ENCODE data around the gene P2RY12. TPM values are rescaled to one million over a fixed set of nuclear protein-coding genes. Genes with fewer than 3 reads are reported as not detected.
"Not testable (repeated sequence)": the region's sequence is repeated elsewhere in the genome, so short reads cannot be mapped to it uniquely, and the experiment has no call there.

P2RY12 gene
- total RNA-seq, 2 donors from 2014 or later = 0.78 TPM; not detected in 1

DNA sequence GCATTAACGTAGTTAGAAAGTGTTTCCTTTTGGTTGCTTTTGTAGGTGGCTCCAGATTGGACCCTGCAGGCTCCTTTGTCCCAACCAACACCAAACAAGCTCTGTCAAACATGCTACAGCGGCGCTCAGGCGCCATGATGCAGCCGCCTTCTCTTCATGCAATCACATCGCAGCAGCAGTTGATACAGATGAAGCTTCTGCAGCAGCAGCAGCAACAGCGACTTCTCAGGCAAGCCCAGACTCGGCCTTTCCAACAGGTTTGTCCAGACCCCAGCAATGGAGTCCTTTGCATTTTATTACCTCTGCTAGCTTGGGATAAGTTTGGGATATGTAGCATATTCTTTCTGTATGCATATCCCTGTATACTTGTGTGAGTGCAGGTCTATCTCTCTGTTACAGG is 10.1 kb upstream of the P2RY12 start:
- Histone ChIP-seq H3K9me3 (no peaks in the 10 kb centered on the region), H3K36me3 (replicated peaks in 1 of 2; ENCODE audit: insufficient read depth in 1 of 2, low read depth in 2 of 2) (no peaks in the 10 kb centered on the region), H3K4me1 (no peaks in the 10 kb centered on the region), H3K27ac (no peak overlapping the region), H3K4me3 (no peak overlapping the region), H3K27me3 (no peaks in the 10 kb centered on the region)
- no peak for TF ChIP-seq POLR2A (IDR thresholded peaks at IDR 0.05)
- TF ChIP-seq, protein P1, sequence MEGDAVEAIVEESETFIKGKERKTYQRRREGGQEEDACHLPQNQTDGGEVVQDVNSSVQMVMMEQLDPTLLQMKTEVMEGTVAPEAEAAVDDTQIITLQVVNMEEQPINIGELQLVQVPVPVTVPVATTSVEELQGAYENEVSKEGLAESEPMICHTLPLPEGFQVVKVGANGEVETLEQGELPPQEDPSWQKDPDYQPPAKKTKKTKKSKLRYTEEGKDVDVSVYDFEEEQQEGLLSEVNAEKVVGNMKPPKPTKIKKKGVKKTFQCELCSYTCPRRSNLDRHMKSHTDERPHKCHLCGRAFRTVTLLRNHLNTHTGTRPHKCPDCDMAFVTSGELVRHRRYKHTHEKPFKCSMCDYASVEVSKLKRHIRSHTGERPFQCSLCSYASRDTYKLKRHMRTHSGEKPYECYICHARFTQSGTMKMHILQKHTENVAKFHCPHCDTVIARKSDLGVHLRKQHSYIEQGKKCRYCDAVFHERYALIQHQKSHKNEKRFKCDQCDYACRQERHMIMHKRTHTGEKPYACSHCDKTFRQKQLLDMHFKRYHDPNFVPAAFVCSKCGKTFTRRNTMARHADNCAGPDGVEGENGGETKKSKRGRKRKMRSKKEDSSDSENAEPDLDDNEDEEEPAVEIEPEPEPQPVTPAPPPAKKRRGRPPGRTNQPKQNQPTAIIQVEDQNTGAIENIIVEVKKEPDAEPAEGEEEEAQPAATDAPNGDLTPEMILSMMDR (IDR thresholded peaks at IDR 0.05) = no peak
- no peak for DNase-seq
- ATAC-seq = no peak
- WGBS, 2 donors = 66 to 78% methylated on average over 8 of the region's 8 CpGs
- intact Hi-C loops (cut with DNase I) = no loop called here

DNA sequence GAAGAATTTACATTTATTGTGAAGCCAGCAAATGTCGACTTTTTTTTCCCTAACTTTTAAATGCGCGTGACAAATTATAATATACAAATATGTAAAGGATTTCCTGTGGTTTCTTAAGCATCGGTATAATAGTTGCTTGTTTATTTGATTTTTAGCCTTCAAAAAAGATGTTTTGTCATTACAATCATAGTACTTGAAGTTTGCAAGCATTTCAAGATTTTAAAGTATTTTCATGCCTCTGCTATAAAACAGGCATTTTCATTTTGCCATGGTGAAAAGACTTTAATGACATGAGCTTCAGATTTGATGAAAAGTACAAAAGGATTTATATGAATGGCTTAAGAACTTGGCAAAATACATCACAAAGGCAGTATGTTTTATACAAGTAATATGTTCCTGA is 9.4 kb upstream of the P2RY12 start:
- no peak for DNase-seq
- Histone ChIP-seq H3K27me3 (no peaks in the 10 kb centered on the region), H3K4me3 (no peak overlapping the region), H3K27ac (no peak overlapping the region), H3K4me1 (no peaks in the 10 kb centered on the region), H3K36me3 (replicated peaks in 1 of 2; ENCODE audit: insufficient read depth in 1 of 2, low read depth in 2 of 2) (no peaks in the 10 kb centered on the region), H3K9me3 (no peaks in the 10 kb centered on the region)
- TF ChIP-seq, protein P1 (IDR thresholded peaks at IDR 0.05) = no peak
- no peak for TF ChIP-seq POLR2A (IDR thresholded peaks at IDR 0.05)
- no peak for ATAC-seq
- WGBS, 2 donors = 57% methylated on average over 4 of the region's 4 CpGs
- intact Hi-C loops (cut with DNase I) = no loop called here

DNA sequence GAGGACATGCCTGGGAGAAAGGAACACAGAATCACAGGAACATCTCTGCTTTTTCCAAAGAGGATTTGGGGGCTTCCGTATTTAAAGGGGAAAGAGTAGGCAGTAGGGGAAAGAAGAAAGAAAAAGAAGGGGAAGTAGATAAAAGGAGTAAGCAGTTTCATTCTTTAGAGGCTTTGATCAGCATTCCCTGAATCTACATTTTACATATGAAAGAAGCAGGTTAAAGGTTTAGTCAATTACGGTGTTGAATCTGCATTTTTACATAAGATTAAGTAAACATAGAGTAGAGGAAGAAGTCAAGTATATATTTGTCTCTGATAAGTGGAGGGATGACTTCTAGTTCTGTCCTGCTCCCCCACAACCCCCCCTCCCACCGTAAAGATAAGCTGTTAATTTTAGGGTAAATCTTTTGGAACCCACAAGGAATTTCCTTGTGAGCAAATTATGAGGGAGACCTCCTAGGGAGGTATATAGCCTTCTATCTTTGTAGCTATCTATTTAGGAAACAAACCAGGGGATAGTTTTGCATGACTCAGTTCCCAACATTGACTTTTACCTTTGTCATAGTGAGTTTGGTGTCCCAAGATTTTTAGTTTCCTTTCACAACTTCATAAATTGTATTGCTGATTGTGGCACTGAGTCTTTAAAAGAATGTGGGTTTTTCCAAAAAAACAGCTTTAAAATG is 8.7 kb upstream of the P2RY12 start:
- no peaks in the 10 kb centered on the region for H3K9me3 ChIP-seq
- intact Hi-C loops (cut with DNase I) = no loop called here
- no peak overlapping the region for H3K4me3 ChIP-seq
- H3K36me3 ChIP-seq (replicated peaks in 1 of 2; ENCODE audit: insufficient read depth in 1 of 2, low read depth in 2 of 2) = no peaks in the 10 kb centered on the region
- H3K4me1 ChIP-seq = no peaks in the 10 kb centered on the region
- ATAC-seq (no peak), DNase-seq (no peak)
- no peak overlapping the region for H3K27ac ChIP-seq
- 36 to 43% methylated on average over 3 of the region's 3 CpGs for WGBS, 2 donors
- no peaks in the 10 kb centered on the region for H3K27me3 ChIP-seq
- TF ChIP-seq POLR2A (IDR thresholded peaks at IDR 0.05) = no peak
- TF ChIP-seq, protein P1 (IDR thresholded peaks at IDR 0.05) = no peak

DNA sequence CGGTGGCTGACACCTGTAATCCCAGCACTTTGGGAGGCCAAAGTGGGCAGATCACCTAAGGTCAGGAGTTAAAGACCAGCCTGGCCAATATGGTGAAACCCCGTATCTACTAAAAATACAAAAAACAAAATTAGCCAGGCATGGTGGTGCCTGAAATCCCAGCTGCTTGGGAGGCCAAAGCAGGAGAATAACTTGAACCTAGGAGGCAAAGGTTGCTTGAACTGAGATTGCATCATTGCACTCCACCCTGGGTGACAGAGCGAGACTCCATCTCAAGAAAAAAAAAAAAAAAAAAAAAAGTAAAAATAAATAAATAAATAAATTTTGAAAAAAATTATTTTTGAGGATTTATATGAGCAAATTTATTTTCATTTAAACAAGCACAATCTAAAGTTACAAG is 7.6 kb upstream of the P2RY12 start:
- H3K4me1 ChIP-seq; DNase-seq; H3K27me3 ChIP-seq; ATAC-seq; H3K9me3 ChIP-seq; H3K27ac ChIP-seq; H3K4me3 ChIP-seq; H3K36me3 ChIP-seq (replicated peaks in 1 of 2; ENCODE audit: insufficient read depth in 1 of 2, low read depth in 2 of 2); intact Hi-C loops (cut with DNase I): not testable (repeated sequence)
- WGBS, 2 donors = 82 to 92% methylated on average over 3 of the region's 3 CpGs

DNA sequence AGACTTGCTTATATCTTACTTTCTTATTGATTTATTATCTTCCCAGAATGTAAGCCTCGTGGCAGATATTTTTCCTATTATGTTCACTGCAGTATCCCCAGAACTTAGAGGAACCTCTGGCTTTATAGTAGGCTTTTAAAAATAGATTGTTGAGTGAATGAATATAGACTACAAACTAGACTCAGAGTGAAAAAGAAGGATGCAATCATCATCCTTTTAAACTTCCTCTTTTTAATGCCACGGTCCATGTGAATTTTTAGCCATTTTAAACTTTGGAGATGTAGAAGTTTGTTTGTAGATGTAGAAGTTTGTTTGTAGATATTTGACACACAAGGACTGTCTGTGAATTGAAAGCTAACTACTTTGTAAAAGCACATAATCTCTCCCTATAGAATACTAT is 7.2 kb upstream of the P2RY12 start:
- Histone ChIP-seq H3K4me3 (no peak overlapping the region), H3K4me1 (no peaks in the 10 kb centered on the region), H3K27ac (no peak overlapping the region), H3K9me3 (no peaks in the 10 kb centered on the region), H3K27me3 (no peaks in the 10 kb centered on the region), H3K36me3 (replicated peaks in 1 of 2; ENCODE audit: insufficient read depth in 1 of 2, low read depth in 2 of 2) (no peaks in the 10 kb centered on the region)
- DNase-seq (no peak), ATAC-seq (no peak)
- TF ChIP-seq, protein P1 (IDR thresholded peaks at IDR 0.05) = no peak
- TF ChIP-seq POLR2A (IDR thresholded peaks at IDR 0.05) = no peak
- WGBS, 2 donors = 54 to 68% methylated on average over 2 of the region's 2 CpGs
- intact Hi-C loops (cut with DNase I) = no loop called here
